H1 (cell line): ENCODE results near the gene PLCL1. TPM values are rescaled to one million over a fixed set of nuclear protein-coding genes. Genes with fewer than 3 reads are reported as not detected.

Experiments
- BCL11A ChIP-seq, 2 experiments: IDR thresholded peaks; one replicate each; pipeline ENCODE4 v1.6.1; 2011; ENCODE audit warnings: low read depth in 2 of 2, low read length in 2 of 2, mild to moderate bottlenecking in 2 of 2
- CHD7 ChIP-seq: fragments of 300-600 bp; sonication (generic); IDR thresholded peaks from 2 replicates; pipeline ENCODE4 v1.7.1; 2012; ENCODE audit warnings: low read length, moderate library complexity, mild to moderate bottlenecking, inconsistent platforms; ENCODE audit not compliant: insufficient replicate concordance
- CREB1 ChIP-seq: IDR thresholded peaks from 2 replicates; pipeline ENCODE4 v1.6.1; 2012; ENCODE audit warnings: inconsistent platforms
- HDAC6 ChIP-seq: IDR thresholded peaks from one replicate; pipeline ENCODE4 v1.7.1; 2012; ENCODE audit warnings: low read depth, mild to moderate bottlenecking, inconsistent platforms, low read length, moderate library complexity
- KDM5A ChIP-seq: fragments of 200-600 bp; IDR thresholded peaks from 2 replicates; pipeline ENCODE4 v1.7.1; 2012; ENCODE audit warnings: mild to moderate bottlenecking, low read length, inconsistent platforms, mixed read lengths
- POLR2AphosphoS5 ChIP-seq: IDR thresholded peaks from 2 replicates; pipeline ENCODE4 v1.6.1; 2011; ENCODE audit warnings: low read depth, low read length
- RAD21 ChIP-seq, 2 experiments: IDR thresholded peaks in 1 of 2; conservative IDR thresholded peaks in 1 of 2; 2 replicates each; pipeline ENCODE4 v1.6.1; 2011; ENCODE audit warnings: low read depth in 2 of 2, low read length in 2 of 2, improper control_type of control experiment in 1 of 2, inconsistent platforms in 1 of 2, mild to moderate bottlenecking in 1 of 2, moderate library complexity in 1 of 2
- RFX5 ChIP-seq: IDR thresholded peaks from 2 replicates; pipeline ENCODE4 v1.6.1; 2011; ENCODE audit warnings: low read depth, low read length, improper control_type of control experiment, borderline replicate concordance
- SAP30 ChIP-seq: fragments of 300-600 bp; sonication (generic); IDR thresholded peaks from 2 replicates; pipeline ENCODE4 v1.7.1; 2012; ENCODE audit warnings: low read length, moderate library complexity, mild to moderate bottlenecking, inconsistent platforms; ENCODE audit not compliant: insufficient read depth, insufficient replicate concordance
- SP4 ChIP-seq: IDR thresholded peaks from 2 replicates; pipeline ENCODE4 v1.6.1; 2012; ENCODE audit warnings: low read length, inconsistent platforms
- SRF ChIP-seq: IDR thresholded peaks from 2 replicates; pipeline ENCODE4 v1.6.1; 2011; ENCODE audit warnings: mild to moderate bottlenecking, low read depth, low read length, moderate library complexity
- polyA plus RNA-seq, 7 experiments: library from polyadenylated mRNA; depleted of rRNA in 3 of 7; stranded (reverse) in 5 of 7; unstranded in 2 of 7; fragments of >200 nt in 5 of 7; fragments of 200-250 nt in 2 of 7; gene quantifications; 1 replicate in 5 of 7; 2 replicates in 1 of 7; 4 replicates in 1 of 7; pipeline versions ENCODE4 v1.2.1 to v1.2.3, GENCODE V29; 2011 to 2013; ENCODE audit warnings: missing spikeins in 2 of 7, mixed read lengths in 2 of 7
- total RNA-seq: library from RNA; stranded (reverse); fragmentation: NEBNext Ultra II Directional; extraction: Animal tissue kit (Norgen Biotek cat#: 25700); gene quantifications from 2 replicates; pipeline ENCODE4 v1.2.1, GENCODE V29; 2021
- TF ChIP-seq, protein P1 (sequence below): IDR thresholded peaks from 2 replicates; pipeline ENCODE4 v1.6.1; 2011; ENCODE audit warnings: low read depth, mild to moderate bottlenecking, low read length; ENCODE audit not compliant: insufficient read depth

Gene PLCL1
- total and polyA plus RNA-seq, 2 of the 8 experiments (the other 6 are each of a cell fraction or from before 2014, with no cell fraction given) = not detected

GRCh38 chr2:198072655-198073054, 268.3 kb downstream of the PLCL1 start (continued):
- TF ChIP-seq CHD7 (no peak), CREB1 (no peak), RFX5 (no peak), HDAC6 (no peak), KDM5A (no peak), SAP30 (no peak), SP4 (no peak), BCL11A (IDR thresholded peaks at IDR 0.05; ENCODE audit: low read depth in 2 of 2, low read length in 2 of 2) (no peak), SRF (no peak), POLR2AphosphoS5 (no peak), RAD21 (IDR thresholded peaks at IDR 0.05 in 1 of 2, conservative IDR thresholded peaks at IDR 0.05 in 1 of 2; ENCODE audit: low read depth in 2 of 2, low read length in 2 of 2) (no peak)
- TF ChIP-seq, protein P1, sequence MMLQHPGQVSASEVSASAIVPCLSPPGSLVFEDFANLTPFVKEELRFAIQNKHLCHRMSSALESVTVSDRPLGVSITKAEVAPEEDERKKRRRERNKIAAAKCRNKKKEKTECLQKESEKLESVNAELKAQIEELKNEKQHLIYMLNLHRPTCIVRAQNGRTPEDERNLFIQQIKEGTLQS = no peak
